Measurements from ENCODE around the gene P4HA2.

Gene P4HA2

DNA sequence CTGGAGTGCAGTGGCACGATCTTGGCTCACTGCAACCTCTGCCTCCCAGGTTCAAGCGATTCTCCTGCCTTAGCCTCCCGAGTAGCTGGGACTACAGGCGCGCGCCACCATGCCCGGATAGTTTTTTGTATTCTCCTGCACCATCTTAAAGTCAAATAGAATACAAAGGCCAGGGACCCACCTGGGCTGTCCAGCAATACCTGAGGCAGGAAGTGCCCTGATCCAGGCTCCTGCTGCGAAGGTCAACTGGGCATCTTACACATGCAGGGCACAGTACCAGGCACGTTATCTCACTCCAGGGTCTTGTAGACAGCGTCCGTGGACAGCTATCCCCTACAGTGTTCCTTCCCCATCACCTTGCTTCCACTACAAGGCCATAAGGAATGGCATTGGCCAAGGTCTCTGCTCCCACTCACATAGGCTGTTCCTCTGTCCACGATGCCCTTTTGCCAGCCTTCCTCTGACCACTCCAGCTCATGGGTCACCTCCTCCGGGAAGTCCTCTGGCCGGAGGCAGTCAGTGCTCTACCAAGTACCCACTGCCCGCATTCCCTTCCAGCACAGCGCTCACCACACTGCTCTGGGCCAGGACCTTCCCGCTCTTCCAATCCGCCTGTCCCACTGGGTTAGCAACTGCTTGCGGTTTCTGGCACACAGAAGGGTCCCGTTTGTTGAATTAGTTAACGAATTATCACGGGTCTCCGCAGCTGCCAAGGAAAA lies 978 bp downstream of the P4HA2 start:
- FAIRE-seq: no peak
- DNase-seq (ENCODE audit: insufficient read length, low spot score): no peak

GRCh38 chr5:132225165-132226032 lies 2.3 kb downstream of the P4HA2 start:
- FAIRE-seq (no peak), DNase-seq (ENCODE audit: insufficient read length, low spot score) (no peak)

GRCh38 chr5:132224716-132225115 lies 2.9 kb downstream of the P4HA2 start:
- no peak for DNase-seq (ENCODE audit: insufficient read length, low spot score)
- FAIRE-seq: no peak

- FAIRE-seq (no peak), DNase-seq (ENCODE audit: insufficient read length, low spot score) (no peak)
Measured at GRCh38 chr5:132223861-132224260, 3.8 kb downstream of the P4HA2 start.

GRCh38 chr5:132222649-132223038 lies 5.0 kb downstream of the P4HA2 start:
- FAIRE-seq (no peak), DNase-seq (ENCODE audit: insufficient read length, low spot score) (no peak)

- DNase-seq (ENCODE audit: insufficient read length, low spot score): no peak
- FAIRE-seq: no peak
Measured at GRCh38 chr5:132221781-132222648, 5.6 kb downstream of the P4HA2 start.

DNA sequence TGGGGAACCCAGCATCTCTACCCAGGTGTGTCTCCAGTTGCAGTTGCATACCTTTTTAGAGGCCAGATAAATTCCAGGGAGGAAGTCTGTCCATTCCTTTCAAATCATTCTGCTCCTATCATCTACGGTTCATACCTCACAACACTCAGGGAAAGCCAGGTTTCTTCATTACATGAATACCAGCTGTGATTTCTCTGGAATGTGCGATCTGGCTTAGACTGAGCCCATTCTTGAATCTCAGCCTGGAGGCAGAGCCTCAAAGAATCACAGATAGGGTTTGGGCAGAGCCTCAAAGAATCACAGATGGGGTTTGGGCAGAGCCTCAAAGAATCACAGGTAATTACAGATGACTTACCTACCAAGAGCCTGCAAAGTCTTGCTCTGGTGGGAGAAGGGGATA lies 7.2 kb downstream of the P4HA2 start:
- FAIRE-seq (no peak), DNase-seq (ENCODE audit: insufficient read length, low spot score) (no peak)

- DNase-seq (ENCODE audit: insufficient read length, low spot score) (no peak), FAIRE-seq (no peak)
Measured at GRCh38 chr5:132219981-132220380, 7.7 kb downstream of the P4HA2 start.

- DNase-seq (ENCODE audit: insufficient read length, low spot score) (no peak), FAIRE-seq (no peak)
Measured at GRCh38 chr5:132219289-132219970, 8.2 kb downstream of the P4HA2 start.

DNA sequence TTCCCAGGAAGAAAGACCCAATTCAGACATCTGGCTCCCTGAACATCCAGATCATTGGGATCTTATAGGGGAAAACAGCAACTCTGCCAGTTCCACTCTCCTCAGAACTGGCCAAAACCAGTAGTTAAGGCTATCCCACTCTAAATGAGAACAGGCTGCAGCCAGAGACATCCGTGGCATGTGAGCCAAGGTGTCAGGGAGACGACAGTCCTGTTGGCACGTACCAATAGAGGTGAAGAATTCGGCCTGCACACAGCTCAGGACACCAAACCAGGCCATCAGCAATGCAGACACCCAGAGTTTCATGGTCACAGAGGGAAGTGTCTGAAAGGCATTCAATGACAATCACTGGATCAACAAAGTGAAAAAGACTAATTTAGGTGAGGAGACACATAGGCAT lies 9.3 kb downstream of the P4HA2 start:
- DNase-seq (ENCODE audit: insufficient read length, low spot score) (no peak), FAIRE-seq (no peak)

GRCh38 chr5:132215329-132215728 lies 12.3 kb downstream of the P4HA2 start:
- FAIRE-seq: no peak
- DNase-seq (ENCODE audit: insufficient read length, low spot score): no peak

DNA sequence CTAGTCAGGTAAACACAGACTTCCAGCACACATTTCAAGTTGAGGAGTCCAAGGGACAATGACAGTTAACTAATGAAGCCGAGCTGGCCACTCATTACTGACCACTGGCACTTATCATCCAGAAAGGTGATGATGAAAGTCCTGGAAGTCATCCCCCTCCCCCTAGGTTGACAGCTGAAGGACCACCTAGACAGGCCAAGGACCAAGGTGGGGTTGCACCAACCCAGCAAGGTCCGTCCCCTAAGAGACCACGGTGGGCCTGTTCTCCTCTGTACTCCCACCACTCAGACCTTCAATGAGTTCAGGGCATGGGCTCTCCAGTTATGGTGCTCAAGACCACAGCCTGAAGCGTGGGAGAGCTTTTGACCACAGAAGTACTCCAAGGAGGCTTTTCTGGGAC lies 13.2 kb downstream of the P4HA2 start:
- FAIRE-seq (no peak), DNase-seq (ENCODE audit: insufficient read length, low spot score) (no peak)

GRCh38 chr5:132213666-132214065 lies 14.0 kb downstream of the P4HA2 start:
- no peak for DNase-seq (ENCODE audit: insufficient read length, low spot score)
- no peak for FAIRE-seq

DNA sequence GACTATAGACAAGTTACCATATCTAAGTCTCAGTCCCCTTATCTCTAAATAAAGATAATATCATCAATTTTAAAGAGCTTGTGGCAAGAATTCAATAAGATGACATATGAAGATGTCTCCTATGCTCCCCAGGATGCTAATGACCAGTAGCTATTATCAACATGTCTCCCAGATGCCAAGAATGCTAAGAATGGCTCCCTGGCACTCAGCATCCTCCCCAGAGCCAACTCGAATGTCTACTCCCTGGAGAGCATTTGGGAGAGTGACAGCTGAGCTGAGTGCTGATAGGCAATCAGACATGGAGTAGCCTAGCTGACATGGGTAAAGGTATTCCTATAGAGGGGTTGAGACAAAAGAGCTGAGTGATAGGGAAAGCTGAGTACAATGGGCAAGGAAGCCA lies 15.9 kb downstream of the P4HA2 start:
- DNase-seq (ENCODE audit: insufficient read length, low spot score) (no peak), FAIRE-seq (no peak)

DNA sequence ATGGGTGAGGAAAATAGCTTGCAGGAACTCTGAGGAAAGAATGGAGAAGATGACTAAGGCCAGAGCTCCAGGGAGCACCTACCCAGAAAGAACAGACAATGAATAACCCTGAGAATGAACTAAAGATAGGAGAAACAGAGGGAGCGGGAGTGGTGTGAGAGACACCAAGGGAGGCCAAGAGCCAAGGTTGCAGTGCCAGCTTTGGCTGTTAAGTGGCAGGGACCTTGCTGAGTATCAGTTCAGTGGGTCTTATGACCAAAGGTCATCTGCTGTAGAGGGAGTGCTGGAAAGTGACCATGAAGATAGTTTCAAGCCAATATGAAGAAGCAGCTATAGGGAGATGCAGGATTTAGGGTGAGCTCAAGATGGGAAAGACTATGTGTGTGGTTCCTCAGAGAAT lies 16.7 kb downstream of the P4HA2 start:
- FAIRE-seq: no peak

DNA sequence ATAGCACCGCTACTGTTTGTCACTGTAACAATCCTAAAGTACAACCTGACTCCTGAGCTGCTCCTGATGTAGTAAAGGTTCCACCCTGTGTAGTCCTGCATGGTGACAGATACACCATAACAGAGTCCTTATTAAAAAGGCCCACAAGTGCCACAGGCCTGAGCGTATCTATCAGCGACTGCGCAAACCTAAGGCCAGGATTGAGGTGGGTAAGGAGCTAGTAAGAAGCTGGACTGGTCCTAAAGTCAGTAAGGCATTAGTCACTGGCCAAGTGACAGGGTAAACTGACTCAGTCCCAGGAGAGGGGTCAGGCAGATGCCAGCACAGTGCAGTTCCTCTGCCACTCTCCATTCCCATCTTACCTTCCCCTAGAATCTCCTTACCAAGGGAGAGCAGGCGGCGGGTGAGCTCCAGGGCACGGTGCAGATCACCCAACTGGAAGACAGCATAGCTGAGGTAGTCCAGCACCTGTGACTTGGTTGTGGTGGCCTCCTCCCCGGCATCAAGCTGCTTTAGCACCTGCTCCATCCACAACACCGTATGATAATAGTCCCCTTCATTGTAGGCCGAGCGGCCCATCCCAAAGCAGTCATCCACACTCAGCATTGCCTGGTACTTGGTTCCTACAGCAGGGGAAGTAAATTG lies 17.6 kb downstream of the P4HA2 start:
- FAIRE-seq (no peak), DNase-seq (ENCODE audit: insufficient read length, low spot score) (no peak)

More for the DNA sequence above, 16.7 kb downstream of the P4HA2 start:
- no peak for DNase-seq (ENCODE audit: insufficient read length, low spot score)

GRCh38 chr5:132209131-132209530 lies 18.5 kb downstream of the P4HA2 start:
- DNase-seq (ENCODE audit: insufficient read length, low spot score) (no peak), FAIRE-seq (no peak)

GRCh38 chr5:132207778-132208177 lies 19.9 kb downstream of the P4HA2 start:
- DNase-seq (ENCODE audit: insufficient read length, low spot score): no peak
- no peak for FAIRE-seq

GRCh38 chr5:132206782-132207181 lies 20.9 kb downstream of the P4HA2 start:
- FAIRE-seq: no peak
- DNase-seq (ENCODE audit: insufficient read length, low spot score): no peak
